K562 (cell line): ENCODE results near the gene PDIA4. TPM values are rescaled to one million over a fixed set of nuclear protein-coding genes. Genes with fewer than 3 reads are reported as not detected.

ENCODE experiments used
- BACH1 ChIP-seq: fragments of 200-800 bp; sonication (Bioruptor generic); IDR thresholded peaks from 2 replicates; pipeline ENCODE4 v1.6.1; 2016; ENCODE audit warnings: missing genetic modification characterization, missing compliant biosample characterization
- BMI1 ChIP-seq: fragments of 150-350 bp; IDR thresholded peaks from 2 replicates; pipeline ENCODE4 v1.6.1; 2014; ENCODE audit warnings: low read length
- CBX3 ChIP-seq, 2 experiments: IDR thresholded peaks; 1 replicate in 1 of 2; 2 replicates in 1 of 2; pipeline ENCODE4 v1.6.1; 2012; ENCODE audit warnings: inconsistent platforms in 2 of 2, low read length in 2 of 2, borderline replicate concordance in 1 of 2, control low read depth in 1 of 2
- CTBP1 ChIP-seq: fragments of 450-650 bp; IDR thresholded peaks from 2 replicates; pipeline ENCODE4 v1.6.1; 2016; ENCODE audit warnings: borderline replicate concordance
- DPF2 ChIP-seq: fragments of 450-650 bp; IDR thresholded peaks from 2 replicates; pipeline ENCODE4 v1.6.1; 2016
- FOXK1 ChIP-seq: sonication (generic); formaldehyde crosslinking; IDR thresholded peaks from 2 replicates; pipeline ENCODE4 v1.8.0; 2022; ENCODE audit warnings: missing genetic modification reagents, mild to moderate bottlenecking, borderline replicate concordance
- NUFIP1 ChIP-seq: fragments of 450-650 bp; IDR thresholded peaks from 2 replicates; pipeline ENCODE4 v1.6.1; 2018; ENCODE audit not compliant: partially characterized antibody
- POLR2B ChIP-seq: fragments of 450-650 bp; IDR thresholded peaks from 2 replicates; pipeline ENCODE4 v1.6.1; 2018; ENCODE audit warnings: low read depth; ENCODE audit not compliant: partially characterized antibody
- POLR3A ChIP-seq: IDR thresholded peaks from 2 replicates; pipeline ENCODE4 v1.6.1; 2011; ENCODE audit warnings: borderline replicate concordance, mild to moderate bottlenecking, moderate library complexity; ENCODE audit not compliant: insufficient read length, insufficient read depth; ENCODE audit errors: extremely low read depth
- SMAD3 ChIP-seq: fragments of 450-650 bp; formaldehyde crosslinking; conservative IDR thresholded peaks from 2 replicates; pipeline ENCODE4 v1.4.0; 2020; ENCODE audit warnings: mild to moderate bottlenecking
- SMARCB1 ChIP-seq: IDR thresholded peaks from 2 replicates; pipeline ENCODE4 v1.6.1; 2011; ENCODE audit warnings: improper control_type of control experiment, low read depth; ENCODE audit not compliant: insufficient read length
- TFAM ChIP-seq: fragments of 250-450 bp; sonication (Bioruptor Pico); conservative IDR thresholded peaks from 2 replicates; pipeline ENCODE4 v1.5.0; 2021; ENCODE audit warnings: mild to moderate bottlenecking, moderate library complexity
- ZNF133 ChIP-seq: fragments of 250-450 bp; sonication (Bioruptor Pico); IDR thresholded peaks from 2 replicates; pipeline ENCODE4 v1.4.0; 2020; ENCODE audit warnings: mild to moderate bottlenecking
- ZNF431 ChIP-seq: sonication (generic); formaldehyde crosslinking; IDR thresholded peaks from 2 replicates; pipeline ENCODE4 v1.8.0; 2022; ENCODE audit warnings: mild to moderate bottlenecking, missing genetic modification reagents
- ZNF707 ChIP-seq: fragments of 250-450 bp; sonication (Bioruptor Pico); conservative IDR thresholded peaks from 2 replicates; pipeline ENCODE4 v1.8.0; 2022; ENCODE audit warnings: inconsistent platforms, mild to moderate bottlenecking, moderate library complexity
- polyA plus RNA-seq, 8 experiments: library from polyadenylated mRNA; depleted of rRNA in 4 of 8; stranded (reverse) in 5 of 8; unstranded in 3 of 8; fragments of >200 nt; fragmentation: Nextera tagmentation in 2 of 8; fragmentation: Illumina TruSeq in 1 of 8; extraction: Ambion mirVana in 2 of 8; extraction: Trizol in 1 of 8; gene quantifications; 2 replicates each; pipeline versions ENCODE4 v1.2.1 to v1.2.3, GENCODE V29; 2011 to 2014; ENCODE audit warnings: inconsistent platforms in 1 of 8, missing spikeins in 1 of 8
- total RNA-seq, 7 experiments: library from RNA; depleted of rRNA in 6 of 7; stranded (reverse); fragments of >200 nt in 6 of 7; fragmentation: Illumina TruSeq in 2 of 7; extraction: Trizol in 2 of 7; gene quantifications; 2 replicates each; pipeline versions ENCODE4 v1.2.1 to v1.2.3, GENCODE V29; 2011 to 2021; ENCODE audit warnings: low replicate concordance in 1 of 7
- TF ChIP-seq, protein P1 (sequence below), 2 experiments: fragments of 450-650 bp in 1 of 2; sonication (generic) in 1 of 2; formaldehyde crosslinking in 1 of 2; IDR thresholded peaks; 2 replicates each; pipeline versions ENCODE4 v1.7.1 to v1.9.0; 2016 to 2022; ENCODE audit warnings: inconsistent platforms in 1 of 2, mild to moderate bottlenecking in 1 of 2, missing genetic modification reagents in 1 of 2
- TF ChIP-seq, protein P2 (sequence below): fragments of 250-450 bp; sonication (Bioruptor Pico); IDR thresholded peaks from 2 replicates; pipeline ENCODE4 v1.9.0; 2021; ENCODE audit warnings: mild to moderate bottlenecking

PDIA4 gene
- total and polyA plus RNA-seq, 9 of the 15 experiments (the other 6 are each of a cell fraction or from before 2014, with no cell fraction given): 9.1 to 175 (median 146) TPM

GRCh38 chr7:149028346-149029109 lies at the start of gene PDIA4 (continued):
- TF ChIP-seq DPF2 (no peak), CTBP1 (peak; percentile 100), ZNF707 (CRISPR knock-in tag) (no peak), BMI1 (no peak), NUFIP1 (no peak), ZNF431 (CRISPR knock-in tag) (peak; percentile 75), POLR2B (peak; percentile 86), CBX3 (IDR thresholded peaks at IDR 0.05; ENCODE audit: borderline replicate concordance in 1 of 2, low read length in 2 of 2) (peak in 1 of 2 experiments; percentile 93; a peak in 2 of 3 replicates), SMARCB1 (no peak), FOXK1 (CRISPR knock-in tag) (0 out of 2 replicates have a peak, but pooled peaks have one; percentile 85), POLR3A (no peak), SMAD3 (CRISPR knock-in tag) (0 out of 2 replicates have a peak, but pooled peaks have one; percentile 62), BACH1 (tag) (no peak), TFAM (CRISPR knock-in tag) (no peak), ZNF133 (CRISPR knock-in tag) (peak; percentile 57; the same call in 1 of the 2 replicates)
- TF ChIP-seq, protein P1, sequence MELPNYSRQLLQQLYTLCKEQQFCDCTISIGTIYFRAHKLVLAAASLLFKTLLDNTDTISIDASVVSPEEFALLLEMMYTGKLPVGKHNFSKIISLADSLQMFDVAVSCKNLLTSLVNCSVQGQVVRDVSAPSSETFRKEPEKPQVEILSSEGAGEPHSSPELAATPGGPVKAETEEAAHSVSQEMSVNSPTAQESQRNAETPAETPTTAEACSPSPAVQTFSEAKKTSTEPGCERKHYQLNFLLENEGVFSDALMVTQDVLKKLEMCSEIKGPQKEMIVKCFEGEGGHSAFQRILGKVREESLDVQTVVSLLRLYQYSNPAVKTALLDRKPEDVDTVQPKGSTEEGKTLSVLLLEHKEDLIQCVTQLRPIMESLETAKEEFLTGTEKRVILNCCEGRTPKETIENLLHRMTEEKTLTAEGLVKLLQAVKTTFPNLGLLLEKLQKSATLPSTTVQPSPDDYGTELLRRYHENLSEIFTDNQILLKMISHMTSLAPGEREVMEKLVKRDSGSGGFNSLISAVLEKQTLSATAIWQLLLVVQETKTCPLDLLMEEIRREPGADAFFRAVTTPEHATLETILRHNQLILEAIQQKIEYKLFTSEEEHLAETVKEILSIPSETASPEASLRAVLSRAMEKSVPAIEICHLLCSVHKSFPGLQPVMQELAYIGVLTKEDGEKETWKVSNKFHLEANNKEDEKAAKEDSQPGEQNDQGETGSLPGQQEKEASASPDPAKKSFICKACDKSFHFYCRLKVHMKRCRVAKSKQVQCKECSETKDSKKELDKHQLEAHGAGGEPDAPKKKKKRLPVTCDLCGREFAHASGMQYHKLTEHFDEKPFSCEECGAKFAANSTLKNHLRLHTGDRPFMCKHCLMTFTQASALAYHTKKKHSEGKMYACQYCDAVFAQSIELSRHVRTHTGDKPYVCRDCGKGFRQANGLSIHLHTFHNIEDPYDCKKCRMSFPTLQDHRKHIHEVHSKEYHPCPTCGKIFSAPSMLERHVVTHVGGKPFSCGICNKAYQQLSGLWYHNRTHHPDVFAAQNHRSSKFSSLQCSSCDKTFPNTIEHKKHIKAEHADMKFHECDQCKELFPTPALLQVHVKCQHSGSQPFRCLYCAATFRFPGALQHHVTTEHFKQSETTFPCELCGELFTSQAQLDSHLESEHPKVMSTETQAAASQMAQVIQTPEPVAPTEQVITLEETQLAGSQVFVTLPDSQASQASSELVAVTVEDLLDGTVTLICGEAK (IDR thresholded peaks at IDR 0.05): peak; percentile 89
- TF ChIP-seq, protein P1 (CRISPR knock-in tag; IDR thresholded peaks at IDR 0.05): no peak
- TF ChIP-seq, protein P2, sequence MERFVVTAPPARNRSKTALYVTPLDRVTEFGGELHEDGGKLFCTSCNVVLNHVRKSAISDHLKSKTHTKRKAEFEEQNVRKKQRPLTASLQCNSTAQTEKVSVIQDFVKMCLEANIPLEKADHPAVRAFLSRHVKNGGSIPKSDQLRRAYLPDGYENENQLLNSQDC (CRISPR knock-in tag): peak; percentile 81
